NCI-H1092 (cell line): Measurements from ENCODE around the gene SV2B.
"Not testable (repeated sequence)": the region's sequence is repeated elsewhere in the genome, so short reads cannot be mapped to it uniquely, and the experiment has no call there.

ENCODE experiments used
- DNase-seq: peaks from one replicate; lab custom pipeline; 2025; lab: John Stamatoyannopoulos, UW

SV2B gene

DNA sequence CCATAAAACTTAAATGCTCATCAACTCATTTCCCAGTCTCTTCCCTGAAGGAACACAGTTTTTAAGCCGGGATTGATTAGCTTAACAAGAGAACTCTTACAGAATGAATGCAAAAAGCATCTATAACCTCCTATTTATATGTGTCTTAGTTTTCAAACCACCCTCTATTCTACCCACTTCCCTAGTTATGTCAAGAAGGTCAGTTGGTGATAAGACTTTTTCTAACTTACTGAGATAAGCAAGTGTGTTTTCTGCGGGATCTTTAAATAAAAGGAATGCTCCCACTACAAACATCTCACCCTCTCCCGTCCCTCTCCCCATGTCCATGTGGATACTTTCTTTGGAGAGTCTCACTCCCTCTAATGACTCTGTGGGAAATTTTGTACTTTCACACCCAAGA is 218.5 kb downstream of the SV2B start:
- DNase-seq, result no peak

DNA sequence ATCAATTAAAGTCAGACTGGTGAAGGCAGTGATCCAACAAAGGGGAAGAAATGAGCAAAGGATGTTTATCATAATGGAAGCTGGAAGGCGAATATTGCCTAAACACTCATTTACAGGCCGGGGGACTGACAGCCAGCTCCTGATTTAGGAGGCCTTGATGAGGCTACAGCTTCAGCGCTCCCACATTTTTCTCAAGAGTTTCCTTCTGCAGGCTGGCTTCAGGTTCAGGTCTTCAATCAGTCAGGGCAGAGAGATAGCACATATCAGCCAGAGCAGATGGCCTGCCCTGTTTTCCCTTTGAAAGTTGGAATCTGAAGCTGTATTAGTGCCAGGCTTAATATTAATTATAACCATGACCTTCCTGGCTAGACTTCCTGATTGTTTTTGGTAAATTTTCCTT is 218.9 kb downstream of the SV2B start:
- no peak for DNase-seq

DNA sequence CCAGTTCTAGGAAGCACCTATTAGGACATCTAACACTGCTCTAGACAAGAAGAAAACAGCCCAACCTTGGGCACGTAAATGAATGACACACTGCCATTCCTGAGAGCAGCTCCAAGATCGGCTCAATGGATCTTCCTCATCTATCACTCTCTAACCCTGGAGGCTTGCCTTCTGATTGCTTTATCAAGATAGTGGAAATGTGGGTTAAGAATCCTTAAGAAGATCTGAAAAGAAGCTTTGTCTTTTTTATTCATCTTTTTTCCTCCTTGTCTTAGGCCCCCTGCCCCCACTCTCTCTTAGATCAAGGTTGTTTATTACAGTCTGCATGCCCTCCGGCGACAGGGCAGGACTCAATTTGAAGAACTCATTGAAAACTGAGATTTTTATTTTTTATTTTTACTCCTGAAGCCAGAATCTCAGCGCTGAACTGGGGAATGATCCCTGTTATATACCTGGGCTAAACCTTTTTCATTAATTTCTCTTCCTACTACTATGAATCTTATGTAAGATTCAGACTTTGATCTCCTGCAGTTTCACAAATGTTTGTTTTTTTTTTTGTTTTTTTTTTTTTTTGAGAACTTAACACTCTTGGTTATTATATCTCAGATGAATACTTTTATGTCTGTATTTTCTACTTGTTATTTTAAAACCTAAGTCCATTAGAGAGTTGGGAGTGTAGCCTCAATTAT is 219.5 kb downstream of the SV2B start:
- DNase-seq, result no peak

DNA sequence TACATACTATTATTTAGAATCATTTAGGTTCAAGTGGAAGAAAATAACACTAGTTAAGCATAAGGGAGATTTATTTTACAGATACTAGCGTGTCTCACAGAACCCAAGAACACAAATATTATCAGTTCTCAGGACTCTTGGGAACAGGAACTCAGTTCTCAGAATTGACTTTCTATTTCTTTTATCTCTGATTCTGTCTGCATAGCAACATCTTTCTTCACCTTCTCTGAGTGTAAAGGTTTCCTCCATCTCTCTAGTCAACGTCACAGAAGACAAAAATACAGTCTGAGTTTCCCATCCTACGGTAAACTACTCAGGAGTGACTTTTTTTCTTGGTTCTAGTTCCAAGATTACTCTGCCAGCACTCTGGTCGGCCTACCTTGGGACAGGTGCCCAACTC is 220.0 kb downstream of the SV2B start:
- DNase-seq, result no peak

DNA sequence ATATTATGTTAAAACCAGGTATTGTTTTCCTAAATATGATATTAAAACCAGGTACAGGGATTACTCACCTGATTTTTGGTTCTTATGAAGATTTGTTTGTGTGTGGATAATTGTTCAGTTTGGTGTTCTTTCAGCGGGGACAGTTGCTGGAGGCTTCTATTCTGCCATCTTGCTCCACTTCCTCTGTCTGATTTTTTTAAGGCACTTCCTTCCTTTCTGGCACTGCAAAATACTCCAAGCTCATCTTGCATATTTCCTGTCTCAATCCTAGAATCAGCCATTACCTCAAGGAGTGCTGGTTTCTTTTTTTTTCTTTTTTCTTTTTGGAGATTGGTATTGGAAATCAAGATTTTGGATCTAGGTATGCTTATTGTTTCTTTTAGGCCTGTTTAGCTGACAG is 229.9 kb downstream of the SV2B start:
- DNase-seq, result no peak

DNA sequence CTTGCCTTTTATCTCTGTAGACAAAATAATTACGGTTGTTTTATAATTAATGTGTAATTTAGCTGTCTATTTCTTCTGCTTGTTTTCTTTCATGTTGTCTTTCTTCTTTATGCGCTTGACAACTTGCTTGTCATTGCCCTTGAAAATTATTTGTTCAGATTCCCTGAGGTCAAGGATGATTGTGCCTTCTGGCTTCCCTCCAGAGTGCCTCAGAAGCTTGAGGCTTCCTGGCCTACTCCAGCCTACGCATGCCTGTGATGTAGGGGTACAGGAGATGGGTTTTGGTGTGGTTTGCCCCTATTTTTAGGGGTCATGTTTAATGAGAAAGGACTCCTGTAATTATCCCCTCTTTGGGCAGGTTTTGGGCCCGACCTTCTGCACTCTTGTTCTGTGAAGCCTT is 231.5 kb downstream of the SV2B start:
- no peak for DNase-seq

DNA sequence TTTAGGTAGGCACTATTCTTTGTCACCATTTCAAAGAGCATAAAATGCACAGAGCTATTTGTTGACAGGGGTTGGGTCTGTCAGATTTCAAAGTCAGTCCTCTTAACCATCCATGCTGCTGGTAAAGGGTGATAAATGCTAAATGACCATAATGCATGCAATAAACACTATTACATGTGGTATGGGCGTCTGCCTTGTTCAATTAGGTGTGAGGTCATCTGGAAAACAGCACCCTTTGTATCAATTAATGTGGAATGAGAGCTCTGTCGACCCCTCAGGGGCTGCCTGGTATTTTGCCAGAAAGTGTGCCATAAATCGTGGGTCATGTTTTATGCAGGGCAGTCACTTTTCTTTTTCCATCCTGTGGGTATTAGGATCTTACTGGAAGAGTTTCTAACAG is 235.6 kb downstream of the SV2B start:
- no peak for DNase-seq

DNA sequence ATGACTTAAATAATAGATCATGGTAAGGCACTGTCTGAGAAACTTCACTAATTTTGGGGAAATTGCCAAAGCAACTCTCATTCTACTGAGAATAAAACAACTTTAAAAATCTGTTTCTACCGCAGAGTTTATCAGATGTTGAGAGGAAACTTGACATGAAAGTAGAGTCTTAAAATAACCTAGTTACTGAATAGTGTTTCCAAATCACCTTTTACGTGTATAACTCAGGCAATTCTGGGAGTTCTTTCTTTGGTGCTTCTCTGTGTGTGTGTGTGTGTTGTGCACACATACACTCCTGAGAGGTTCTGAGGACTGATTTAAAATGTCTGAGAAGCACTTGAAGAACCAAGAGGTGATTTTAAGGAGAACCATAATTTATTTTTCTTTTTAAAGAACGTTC is 236.6 kb downstream of the SV2B start:
- no peak for DNase-seq

DNA sequence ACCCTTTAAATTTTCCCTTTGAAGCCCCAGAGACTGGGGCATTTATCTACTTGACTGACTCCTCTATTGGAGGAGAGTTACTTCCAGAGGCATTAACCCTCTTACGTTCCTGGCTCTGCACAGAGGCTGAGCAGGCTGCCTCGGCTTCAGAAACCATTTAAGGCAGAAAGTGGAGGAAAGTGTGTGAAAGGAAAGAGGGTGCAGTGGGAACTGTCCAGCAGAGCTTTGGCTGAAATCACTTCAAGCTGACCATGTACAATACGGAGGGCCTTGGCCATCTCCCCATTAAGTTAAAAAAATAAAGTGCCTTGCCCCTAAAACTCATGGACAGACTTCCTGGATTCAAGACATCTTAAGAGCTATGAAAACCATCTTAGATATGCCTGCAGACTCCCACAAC is 238.7 kb downstream of the SV2B start:
- DNase-seq, result no peak

DNA sequence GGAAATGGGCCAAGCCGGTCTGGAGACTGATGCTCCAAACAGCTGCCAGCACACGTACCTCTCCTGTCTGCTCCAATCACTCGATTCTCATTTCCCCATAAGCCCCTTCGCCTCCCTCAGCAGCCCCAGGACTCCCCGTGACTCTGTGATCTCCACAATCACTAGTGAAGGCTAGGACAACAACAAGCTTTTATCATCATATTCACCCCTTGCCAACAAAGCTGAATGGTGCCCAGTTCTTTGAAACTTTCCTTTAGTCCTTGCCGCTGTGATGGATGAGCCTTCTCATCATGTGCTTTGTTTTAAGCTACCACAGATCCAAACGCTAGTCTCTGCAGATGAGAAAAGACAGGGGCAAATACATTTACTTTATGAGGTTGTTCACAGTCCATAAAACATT is 242.0 kb downstream of the SV2B start:
- no peak for DNase-seq

DNA sequence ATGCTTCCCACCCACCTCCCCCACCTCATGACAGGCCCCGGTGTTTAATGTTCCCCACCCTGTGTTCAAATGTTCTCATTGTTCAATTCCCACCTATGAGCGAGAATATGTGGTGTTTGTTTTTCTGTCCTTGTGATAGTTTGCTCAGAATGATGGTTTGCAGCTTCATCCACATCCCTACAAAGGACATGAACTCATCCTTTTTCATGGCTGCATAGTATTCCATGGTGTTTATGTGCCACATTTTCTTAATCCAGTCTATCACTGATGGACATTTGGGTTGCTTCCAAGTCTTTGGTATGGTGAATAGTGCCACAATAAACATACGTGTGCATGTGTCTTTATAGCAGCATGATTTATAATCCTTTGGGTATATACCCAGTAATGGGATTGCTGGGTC is 244.9 kb downstream of the SV2B start:
- not testable (repeated sequence) for DNase-seq

DNA sequence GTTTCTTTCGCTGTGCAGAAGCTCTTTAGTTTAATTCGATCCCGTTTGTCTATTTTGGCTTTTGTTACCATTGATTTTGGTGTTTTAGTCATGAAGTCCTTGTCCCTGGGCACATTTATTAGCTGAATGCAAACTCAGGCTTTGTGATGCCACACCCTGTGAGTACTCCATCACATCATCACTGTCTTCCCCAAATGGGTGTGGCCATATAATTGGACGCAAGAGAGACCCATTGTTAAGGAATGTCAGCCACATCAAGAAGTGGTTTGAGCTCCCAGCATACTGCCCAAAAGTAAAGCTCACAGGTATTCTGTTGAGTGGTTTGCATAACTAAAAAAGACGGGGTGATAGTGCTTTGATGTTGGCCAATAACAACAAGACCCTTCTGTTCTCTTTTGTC is 245.7 kb downstream of the SV2B start:
- no peak for DNase-seq

DNA sequence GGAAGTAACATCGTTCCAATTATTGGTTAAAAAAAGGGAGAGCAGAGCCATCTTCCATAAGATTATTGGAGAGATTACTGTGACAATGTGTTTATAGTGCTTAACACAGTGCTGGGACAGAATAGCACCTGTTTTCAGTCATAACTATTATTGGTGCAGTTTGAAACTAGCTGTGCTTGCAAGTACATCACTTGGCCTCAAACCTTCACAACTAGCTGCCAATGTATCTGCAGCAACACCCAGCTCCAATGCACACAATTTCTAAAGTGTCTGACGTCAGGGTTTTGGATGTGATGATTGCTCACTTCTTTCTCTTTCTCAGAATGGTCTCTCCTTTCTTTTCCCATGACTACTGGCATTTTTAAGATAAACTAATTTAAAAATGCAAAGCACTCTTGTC is 246.2 kb downstream of the SV2B start:
- no peak for DNase-seq

DNA sequence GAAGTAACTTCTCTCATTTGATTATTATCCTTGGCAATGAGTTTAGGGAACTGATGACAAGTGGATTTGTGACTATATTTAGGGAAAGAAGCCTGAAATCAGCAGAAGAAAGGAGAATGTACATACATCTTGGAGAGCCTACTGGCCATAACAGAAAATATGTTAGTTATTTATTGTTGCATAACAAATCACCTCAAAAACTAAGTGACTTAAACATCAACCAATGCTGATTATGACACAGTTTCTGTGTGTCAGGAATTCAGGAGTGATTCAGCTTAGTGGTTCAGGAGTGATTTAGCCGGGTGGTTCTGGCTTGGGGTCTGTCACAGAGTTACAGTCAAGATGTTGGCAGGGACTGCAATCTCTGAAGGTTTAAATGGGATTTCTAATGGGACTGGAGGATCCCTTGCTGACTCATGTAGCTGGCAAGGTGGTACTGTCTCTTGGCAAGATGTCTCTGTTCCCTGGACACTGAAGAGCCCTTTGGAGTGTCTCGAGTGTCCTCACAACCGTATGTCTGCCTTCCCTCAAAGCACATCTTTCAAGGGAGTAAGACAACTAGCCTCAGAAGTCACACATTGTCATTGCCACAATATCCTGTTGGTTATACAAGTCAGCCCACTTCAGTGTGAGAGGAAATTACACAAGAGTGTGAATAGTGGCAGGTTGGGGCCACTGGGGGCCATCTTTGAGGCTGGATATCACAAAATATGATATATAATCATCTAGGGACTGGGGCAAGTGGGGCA is 248.9 kb downstream of the SV2B start:
- no peak for DNase-seq
